Stomach (tissue), 9 donors: Measurements from ENCODE around the gene ZNF385C. TPM values are rescaled to one million over a fixed set of nuclear protein-coding genes. Genes with fewer than 3 reads are reported as not detected.

Source experiments
- DNase-seq, 2 donors: peaks; one replicate each; pipeline versions ENCODE4 v3.0.0 to v3.0.0-alpha.2; 2013 to 2019
- H3K27ac ChIP-seq, 5 donors: fragments of 200-600 bp in 4 of 5; sonication (generic) in 4 of 5; one replicate each; pipeline ENCODE4 v1.5.1; 2013 to 2019; ENCODE audit warnings: mild to moderate bottlenecking in 1 of 5, moderate library complexity in 1 of 5
- H3K27me3 ChIP-seq, 3 donors: fragments of 200-600 bp; sonication (generic); one replicate each; pipeline ENCODE4 v1.5.1; 2017 to 2019; ENCODE audit warnings: mixed run types in 1 of 3
- H3K36me3 ChIP-seq, 4 donors: fragments of 200-600 bp; sonication (generic); 1 replicate in 3 of 4; 2 replicates in 1 of 4; pipeline ENCODE4 v1.5.1; 2016 to 2019
- H3K4me1 ChIP-seq, 4 donors: fragments of 200-600 bp; sonication (generic); one replicate each; pipeline ENCODE4 v1.5.1; 2016 to 2019
- H3K4me3 ChIP-seq, 4 donors: fragments of 200-600 bp; sonication (generic) in 3 of 4; one replicate each; pipeline ENCODE4 v1.5.1; 2016 to 2019; ENCODE audit warnings: mild to moderate bottlenecking in 1 of 4
- H3K9me3 ChIP-seq, 4 donors: fragments of 200-600 bp; sonication (generic); one replicate each; pipeline ENCODE4 v1.5.1; 2016 to 2019
- EP300 ChIP-seq: sonication (generic); formaldehyde crosslinking; IDR thresholded peaks from one replicate; pipeline ENCODE4 v1.6.1; 2017; ENCODE audit warnings: antibody characterized with exemption
- POLR2A ChIP-seq, 4 donors: fragments of 450-650 bp; IDR thresholded peaks; one replicate each; pipeline ENCODE4 v1.6.1; 2016; ENCODE audit warnings: antibody characterized with exemption in 4 of 4, control low read depth in 2 of 4, mild to moderate bottlenecking in 1 of 4, moderate library complexity in 1 of 4
- POLR2AphosphoS5 ChIP-seq, 3 donors: sonication (generic); formaldehyde crosslinking; IDR thresholded peaks; one replicate each; pipeline ENCODE4 v1.6.1; 2016; ENCODE audit warnings: antibody characterized with exemption in 3 of 3
- WGBS, 5 donors: extraction: QIAGEN DNeasy Blood & Tissue Kit in 3 of 5; methylation state at CpG; one replicate each; pipeline versions ENCODE4 v1.1.5 to v1.1.7; 2013 to 2018; 5-methylcytosine and 5-hydroxymethylcytosine counted together
- intact Hi-C: fragments of 100-400 bp; cut with DNase I; formaldehyde crosslinking; loops from one replicate; pipeline ENCODE4 v1.15.1; 2023; ENCODE audit warnings: low total_unique reads
- polyA plus RNA-seq, 3 donors: library from polyadenylated mRNA; stranded (reverse); fragments of 200-250 nt; gene quantifications; one replicate each; pipeline ENCODE4 v1.2.3, GENCODE V29; 2013
- total RNA-seq, 5 donors: library from RNA; depleted of rRNA; stranded (reverse); fragments of >200 nt; gene quantifications; one replicate each; pipeline versions ENCODE4 v1.1.0 to v1.2.3, GENCODE V29; 2014 to 2016
- TF ChIP-seq, protein P1 (sequence below), 7 experiments: fragments of 450-650 bp in 4 of 7; fragments of 200-600 bp in 3 of 7; sonication (generic) in 3 of 7; IDR thresholded peaks; one replicate each; pipeline ENCODE4 v1.5.1; 2016 to 2019; ENCODE audit warnings: antibody characterized with exemption in 7 of 7, control low read depth in 2 of 7, mild to moderate bottlenecking in 1 of 7
- donor health status: healthy with polysubstance abuse.
- donor health status: Bipolar disorder and iron deficiency.
- donor health status: healthy.

Gene ZNF385C
- total and polyA plus RNA-seq, 8 donors = 0.31 to 1.4 (median 0.70) TPM; not detected in 4

DNA sequence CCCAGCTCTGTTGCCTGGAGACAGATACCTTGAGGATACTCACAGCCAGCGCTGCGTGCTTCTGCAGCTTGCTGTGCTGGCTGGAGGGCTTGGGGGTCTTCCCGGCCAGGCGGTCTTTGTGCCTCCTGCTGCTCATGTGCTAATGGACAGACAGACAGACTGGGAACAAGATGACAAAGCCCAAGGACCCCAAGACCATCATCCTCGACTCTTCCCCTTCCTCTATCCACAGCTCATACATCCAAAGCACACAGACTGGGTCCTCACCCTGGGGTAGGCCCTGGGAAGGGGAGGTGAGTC lies 70.7 kb downstream of the ZNF385C start:
- H3K4me1 ChIP-seq = peaks cover 16 to 35% (median 18%) of the 10 kb centered on the region in 4 donors
- H3K4me3 ChIP-seq = no peak overlapping the region
- H3K36me3 ChIP-seq = peaks cover 17 to 20% (median 19%) of the 10 kb centered on the region in 4 donors
- 65 to 87% (median 70%) methylated on average over 4 to 5 of the region's 5 CpGs for WGBS, 5 donors
- H3K9me3 ChIP-seq = no peaks in the 10 kb centered on the region
- no peak overlapping the region for H3K27ac ChIP-seq
- intact Hi-C loops = loop anchor here (5.0 kb wide), 1 partner anchor 65 kb away; no protein-coding TSS in a partner anchor
- H3K27me3 ChIP-seq = peaks cover 0 to 14% (median 0%) of the 10 kb centered on the region in 3 donors
- TF ChIP-seq EP300 (no peak), POLR2A (IDR thresholded peaks at IDR 0.05) (no peak), POLR2AphosphoS5 (IDR thresholded peaks at IDR 0.05) (no peak)
- TF ChIP-seq, protein P1, sequence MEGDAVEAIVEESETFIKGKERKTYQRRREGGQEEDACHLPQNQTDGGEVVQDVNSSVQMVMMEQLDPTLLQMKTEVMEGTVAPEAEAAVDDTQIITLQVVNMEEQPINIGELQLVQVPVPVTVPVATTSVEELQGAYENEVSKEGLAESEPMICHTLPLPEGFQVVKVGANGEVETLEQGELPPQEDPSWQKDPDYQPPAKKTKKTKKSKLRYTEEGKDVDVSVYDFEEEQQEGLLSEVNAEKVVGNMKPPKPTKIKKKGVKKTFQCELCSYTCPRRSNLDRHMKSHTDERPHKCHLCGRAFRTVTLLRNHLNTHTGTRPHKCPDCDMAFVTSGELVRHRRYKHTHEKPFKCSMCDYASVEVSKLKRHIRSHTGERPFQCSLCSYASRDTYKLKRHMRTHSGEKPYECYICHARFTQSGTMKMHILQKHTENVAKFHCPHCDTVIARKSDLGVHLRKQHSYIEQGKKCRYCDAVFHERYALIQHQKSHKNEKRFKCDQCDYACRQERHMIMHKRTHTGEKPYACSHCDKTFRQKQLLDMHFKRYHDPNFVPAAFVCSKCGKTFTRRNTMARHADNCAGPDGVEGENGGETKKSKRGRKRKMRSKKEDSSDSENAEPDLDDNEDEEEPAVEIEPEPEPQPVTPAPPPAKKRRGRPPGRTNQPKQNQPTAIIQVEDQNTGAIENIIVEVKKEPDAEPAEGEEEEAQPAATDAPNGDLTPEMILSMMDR (IDR thresholded peaks at IDR 0.05) = no peak
- DNase-seq = no peak

DNA sequence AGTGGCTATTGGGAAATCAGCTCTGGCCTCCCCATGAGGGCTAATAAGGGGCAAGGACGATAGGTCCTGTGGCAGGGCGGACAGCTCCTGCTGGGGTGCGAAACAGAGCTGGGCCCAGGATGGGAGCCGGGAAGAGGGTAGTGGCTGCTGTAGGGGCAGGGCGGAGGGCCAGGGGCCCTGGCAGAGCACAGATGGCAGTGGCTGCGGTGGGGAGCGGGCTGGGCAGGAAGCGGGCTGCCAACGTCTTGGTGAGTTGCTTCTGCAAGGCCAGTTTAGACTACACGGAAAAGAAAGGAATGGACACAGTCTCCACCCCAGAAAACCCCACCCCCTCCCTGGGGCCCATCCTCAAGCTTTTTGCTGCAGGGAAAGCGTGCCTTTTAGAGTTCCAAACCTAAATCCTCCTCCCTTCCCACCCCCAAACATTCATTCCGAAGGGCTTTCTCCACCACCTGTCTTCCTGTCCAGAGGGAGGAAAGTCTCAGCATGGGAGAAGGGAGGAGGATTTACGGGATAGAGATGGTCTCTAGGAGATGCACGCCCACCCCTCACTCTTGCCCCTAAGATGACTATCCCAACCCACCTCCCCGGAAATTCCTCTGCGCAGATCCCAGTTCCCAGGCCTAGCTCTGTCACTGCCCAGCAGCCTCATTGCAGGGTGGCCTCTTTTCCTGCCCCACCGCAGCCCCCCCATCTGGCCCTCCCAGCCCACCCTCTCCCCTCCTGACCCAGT lies 71.2 kb downstream of the ZNF385C start:
- Histone ChIP-seq H3K27ac (no peak overlapping the region), H3K36me3 (peaks cover 22 to 25% (median 24%) of the 10 kb centered on the region in 4 donors), H3K27me3 (peaks cover 0 to 14% (median 0%) of the 10 kb centered on the region in 3 donors), H3K9me3 (no peaks in the 10 kb centered on the region), H3K4me3 (no peak overlapping the region), H3K4me1 (peaks cover 16 to 38% (median 18%) of the 10 kb centered on the region in 4 donors)
- WGBS, 5 donors = 44 to 54% (median 46%) methylated on average over 16 to 17 of the region's 17 CpGs
- TF ChIP-seq, protein P1 (IDR thresholded peaks at IDR 0.05) = no peak
- TF ChIP-seq POLR2AphosphoS5 (IDR thresholded peaks at IDR 0.05) (no peak), EP300 (no peak), POLR2A (IDR thresholded peaks at IDR 0.05) (no peak)
- intact Hi-C loops = loop anchor here (5.0 kb wide), 1 partner anchor 65 kb away; no protein-coding TSS in a partner anchor
- no peak for DNase-seq

DNA sequence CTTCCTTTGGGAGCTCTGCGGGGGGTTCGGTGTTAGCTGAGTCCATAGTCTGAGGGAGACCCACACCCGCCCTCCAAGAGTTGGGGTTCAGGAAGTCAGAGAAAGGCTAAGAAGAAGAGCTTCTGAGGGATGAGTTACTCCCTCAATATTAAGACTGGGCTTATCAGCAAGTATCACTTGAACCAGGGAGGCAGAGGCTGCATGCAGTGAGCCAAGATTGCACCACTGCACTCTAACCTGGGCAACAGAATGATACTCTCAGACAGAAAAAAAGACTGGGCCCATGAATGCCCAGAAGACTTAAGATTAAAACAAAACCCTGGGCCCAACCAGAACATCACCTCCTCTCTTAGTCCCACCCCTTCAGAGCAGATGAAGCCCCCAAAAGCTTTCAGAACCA lies 72.3 kb downstream of the ZNF385C start:
- H3K9me3 ChIP-seq = no peaks in the 10 kb centered on the region
- TF ChIP-seq, protein P1 (IDR thresholded peaks at IDR 0.05) = no peak
- no peak for TF ChIP-seq POLR2AphosphoS5 (IDR thresholded peaks at IDR 0.05)
- no peak for TF ChIP-seq POLR2A (IDR thresholded peaks at IDR 0.05)
- TF ChIP-seq EP300 = no peak
- H3K36me3 ChIP-seq = peaks cover 23 to 31% (median 29%) of the 10 kb centered on the region in 4 donors
- H3K27ac ChIP-seq = no peak overlapping the region
- no peak for DNase-seq
- WGBS, 5 donors = 93 to 100% (median 97%) methylated on average over 3 of the region's 3 CpGs
- peaks cover 0 to 14% (median 0%) of the 10 kb centered on the region in 3 donors for H3K27me3 ChIP-seq
- peaks cover 23 to 48% (median 26%) of the 10 kb centered on the region in 4 donors for H3K4me1 ChIP-seq
- intact Hi-C loops = loop anchor here (5.0 kb wide), 1 partner anchor 64 kb away; no protein-coding TSS in a partner anchor
- H3K4me3 ChIP-seq = no peak overlapping the region

DNA sequence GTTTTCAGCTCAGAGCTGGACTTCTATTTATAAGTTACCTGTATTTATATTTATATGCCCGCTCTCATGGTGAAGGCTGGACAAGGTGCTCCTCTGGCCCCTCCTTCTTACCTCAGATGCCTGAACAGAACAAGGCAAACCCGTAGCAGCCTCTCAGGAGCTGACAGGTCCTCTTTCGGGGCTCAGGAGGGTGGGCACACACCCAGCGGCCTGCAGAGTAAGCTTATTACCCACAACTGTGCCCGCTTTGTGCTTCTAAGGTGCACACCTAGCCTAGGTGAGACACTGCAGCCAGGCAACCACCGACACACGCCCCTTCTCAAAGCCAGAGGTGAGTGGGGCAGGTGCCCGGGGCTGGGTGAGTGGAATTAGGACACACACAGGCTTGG lies 73.1 kb downstream of the ZNF385C start:
- TF ChIP-seq POLR2AphosphoS5 (IDR thresholded peaks at IDR 0.05) (no peak), EP300 (no peak), POLR2A (IDR thresholded peaks at IDR 0.05) (no peak)
- TF ChIP-seq, protein P1 (IDR thresholded peaks at IDR 0.05) = no peak
- no peak overlapping the region for H3K4me3 ChIP-seq
- intact Hi-C loops = loop anchor here (5.0 kb wide), 1 partner anchor 63 kb away; no protein-coding TSS in a partner anchor
- DNase-seq = no peak
- H3K27me3 ChIP-seq = peaks cover 0 to 14% (median 0%) of the 10 kb centered on the region in 3 donors
- no peaks in the 10 kb centered on the region for H3K9me3 ChIP-seq
- peaks cover 23 to 31% (median 29%) of the 10 kb centered on the region in 4 donors for H3K36me3 ChIP-seq
- 53 to 64% (median 59%) methylated on average over 4 to 8 of the region's 8 CpGs for WGBS, 5 donors
- H3K4me1 ChIP-seq = peaks cover 31 to 56% (median 32%) of the 10 kb centered on the region in 4 donors
- H3K27ac ChIP-seq = peak overlapping the region in 4 of 5 donors; percentile 66 to 82 (median 77)
